NCI-H146 treated with DMSO at 0.1 percent for 48 hours (cell line): ENCODE results near the gene STARD5.

ENCODE experiments used
- DNase-seq: peaks from one replicate; lab custom pipeline; 2025; ENCODE audit not compliant: unreplicated experiment; lab: John Stamatoyannopoulos, UW

STARD5 gene

DNA sequence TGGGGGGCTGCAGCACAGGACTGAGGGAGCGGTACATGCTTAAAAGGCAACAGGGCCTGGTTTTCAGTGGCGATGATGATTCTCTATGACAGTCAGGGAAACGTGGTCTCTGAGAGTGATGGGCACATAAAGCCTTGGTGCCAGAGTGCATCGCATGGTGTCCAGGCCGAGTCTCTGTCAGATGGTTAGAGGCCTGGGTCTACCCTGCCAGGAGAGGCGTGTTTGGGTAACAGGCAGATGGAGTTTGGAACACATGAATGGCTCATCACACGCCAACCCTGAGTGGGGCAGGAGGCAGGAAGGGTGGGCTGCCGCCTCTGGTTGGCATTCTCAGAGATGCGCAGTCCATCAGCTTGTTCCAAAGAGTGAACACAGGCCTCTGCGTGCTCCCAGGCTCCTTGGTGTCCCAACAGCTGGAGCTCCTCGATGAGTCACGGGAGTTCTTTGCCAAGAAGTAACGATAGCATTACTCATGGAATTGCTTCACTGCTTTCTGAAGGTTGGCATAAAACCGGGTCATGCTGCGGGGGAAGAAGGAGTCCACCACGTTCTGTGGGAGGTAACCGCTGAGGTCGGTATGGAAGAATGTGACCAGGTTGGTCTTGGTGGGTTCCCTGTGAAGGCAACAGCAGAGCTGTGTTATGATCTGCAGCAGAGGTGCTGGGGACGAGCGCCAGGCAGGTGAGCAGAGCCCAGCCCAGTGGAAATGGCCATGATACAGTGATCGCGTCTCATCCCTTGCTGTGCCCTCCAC lies 11.0 kb downstream of the STARD5 start:
- DNase-seq = no peak

DNA sequence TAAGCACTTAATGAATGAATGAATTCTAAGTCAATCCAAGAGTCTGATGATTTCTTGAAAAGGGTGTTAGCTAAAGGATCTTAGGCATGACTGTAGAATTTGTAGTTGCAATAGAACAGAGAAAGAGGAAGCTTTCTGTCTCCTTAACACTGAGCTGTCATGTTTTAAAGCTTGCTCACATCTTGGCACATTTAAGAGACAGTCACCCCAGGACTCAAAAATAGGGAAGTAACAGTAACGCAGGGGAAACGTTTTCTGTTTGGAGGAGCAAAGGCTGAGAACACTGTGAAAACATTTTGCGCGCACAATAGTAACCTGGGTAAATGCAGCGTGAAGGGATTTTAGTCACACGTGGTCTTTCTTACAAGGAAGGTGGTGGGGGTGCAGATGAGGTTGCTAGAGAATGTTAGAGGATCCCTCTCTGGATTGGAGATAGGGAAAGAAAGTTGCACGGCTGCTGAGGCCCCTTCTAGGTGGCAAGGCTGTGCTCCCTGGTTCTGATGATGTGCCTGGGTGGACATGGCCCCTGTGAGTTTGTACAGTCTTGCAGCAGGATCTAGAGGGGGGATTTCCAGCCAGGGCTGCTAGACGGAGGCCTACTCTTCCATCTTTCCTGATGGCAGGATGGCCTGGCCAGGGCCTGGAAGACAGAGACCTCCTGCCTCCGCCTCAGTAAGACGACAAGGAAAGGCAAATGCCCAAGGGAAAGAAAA lies 12.0 kb downstream of the STARD5 start:
- DNase-seq = no peak

DNA sequence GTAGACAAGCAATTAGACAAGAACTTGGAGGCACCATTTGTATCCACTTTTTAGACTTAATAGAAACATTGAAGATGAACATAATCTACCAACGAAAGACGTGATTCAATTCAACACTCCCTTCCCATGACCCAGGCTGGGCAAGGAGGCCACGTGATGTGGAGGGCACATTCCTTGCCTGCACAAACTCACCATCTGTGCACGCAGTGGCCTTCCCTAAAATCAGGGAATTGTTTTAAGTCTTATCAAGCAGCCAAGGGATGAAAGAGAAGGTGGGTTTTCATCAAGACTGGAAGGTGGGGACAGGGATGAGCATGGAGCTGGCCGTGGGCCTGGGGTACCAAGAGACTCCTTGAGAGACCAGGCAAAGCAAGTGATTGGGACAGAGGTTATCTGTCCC lies 13.5 kb downstream of the STARD5 start:
- DNase-seq = no peak

DNA sequence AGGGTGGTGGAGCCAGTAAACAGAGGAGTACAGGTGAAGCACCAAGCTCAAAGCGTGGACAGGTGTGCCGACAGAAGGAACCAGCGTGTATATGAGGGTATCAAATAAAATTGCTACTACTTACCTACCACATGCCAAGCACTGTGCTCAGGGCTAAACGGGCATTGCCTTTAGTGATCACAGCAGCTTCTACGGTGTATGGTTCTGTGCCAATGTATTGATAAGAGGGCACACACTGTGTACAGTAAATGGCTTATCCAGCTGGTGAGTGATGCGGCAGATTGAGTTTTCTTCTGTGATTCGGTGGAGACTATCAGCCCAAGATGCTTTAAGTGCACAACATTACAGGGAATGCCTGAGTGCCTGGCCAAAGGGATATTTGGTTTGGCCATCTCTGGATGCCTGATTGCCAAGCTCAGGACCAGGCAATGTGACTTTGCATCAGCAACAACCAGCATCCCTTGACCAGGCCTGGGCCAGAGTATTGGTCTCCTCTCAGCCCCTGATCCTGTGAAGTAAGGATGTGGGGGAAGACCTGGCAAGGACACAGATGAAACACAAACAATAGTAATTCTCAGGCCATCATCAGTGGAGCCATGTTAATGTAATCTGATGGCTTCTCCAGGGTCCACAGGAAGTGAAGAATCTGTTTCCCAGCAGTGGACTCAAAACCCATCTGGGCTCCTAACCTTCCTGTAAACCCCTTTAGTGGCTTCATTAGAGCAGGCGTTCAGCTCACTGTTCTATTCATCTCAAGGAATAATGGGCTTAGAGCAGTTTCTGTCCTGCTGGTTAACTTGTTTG lies 14.1 kb downstream of the STARD5 start:
- no peak for DNase-seq

DNA sequence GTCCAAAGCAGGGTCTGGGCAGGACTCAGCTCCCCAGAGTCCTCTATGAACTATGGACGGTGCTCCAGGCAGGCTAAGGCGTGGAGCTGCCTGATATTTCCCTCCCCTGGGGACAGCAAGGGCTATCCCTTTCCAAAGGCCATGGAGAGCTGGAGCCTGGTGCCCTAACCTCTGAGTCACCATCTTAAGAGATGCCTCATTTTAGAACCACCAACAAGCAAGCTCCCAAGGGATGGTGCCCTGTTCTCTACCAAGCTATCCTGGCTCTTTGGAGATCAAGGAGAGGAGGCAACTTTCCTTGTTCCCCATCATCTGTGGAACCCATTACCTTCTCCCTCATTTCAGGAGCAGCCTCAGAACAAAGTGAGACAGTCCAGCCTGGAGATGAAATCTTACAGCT lies 15.7 kb downstream of the STARD5 start:
- no peak for DNase-seq

DNA sequence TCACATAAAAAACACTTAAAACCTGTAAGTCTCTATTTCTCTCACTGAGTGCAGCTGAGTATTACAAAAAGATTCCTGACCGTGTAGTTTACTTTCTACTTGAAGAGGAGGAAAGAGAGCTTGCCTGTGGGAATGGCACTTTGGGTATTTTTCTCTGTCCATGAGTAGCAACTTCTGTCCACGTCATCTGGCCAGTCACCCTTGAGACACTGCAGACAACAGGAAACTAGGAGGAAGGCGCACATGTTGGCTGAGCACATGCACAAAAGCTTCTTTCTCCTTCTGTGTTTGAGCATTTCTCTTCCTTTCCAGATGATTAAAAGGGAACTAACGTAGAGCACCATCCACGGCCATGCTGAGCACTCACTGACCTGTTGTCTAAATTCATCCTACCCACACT lies 19.7 kb downstream of the STARD5 start:
- DNase-seq = no peak

DNA sequence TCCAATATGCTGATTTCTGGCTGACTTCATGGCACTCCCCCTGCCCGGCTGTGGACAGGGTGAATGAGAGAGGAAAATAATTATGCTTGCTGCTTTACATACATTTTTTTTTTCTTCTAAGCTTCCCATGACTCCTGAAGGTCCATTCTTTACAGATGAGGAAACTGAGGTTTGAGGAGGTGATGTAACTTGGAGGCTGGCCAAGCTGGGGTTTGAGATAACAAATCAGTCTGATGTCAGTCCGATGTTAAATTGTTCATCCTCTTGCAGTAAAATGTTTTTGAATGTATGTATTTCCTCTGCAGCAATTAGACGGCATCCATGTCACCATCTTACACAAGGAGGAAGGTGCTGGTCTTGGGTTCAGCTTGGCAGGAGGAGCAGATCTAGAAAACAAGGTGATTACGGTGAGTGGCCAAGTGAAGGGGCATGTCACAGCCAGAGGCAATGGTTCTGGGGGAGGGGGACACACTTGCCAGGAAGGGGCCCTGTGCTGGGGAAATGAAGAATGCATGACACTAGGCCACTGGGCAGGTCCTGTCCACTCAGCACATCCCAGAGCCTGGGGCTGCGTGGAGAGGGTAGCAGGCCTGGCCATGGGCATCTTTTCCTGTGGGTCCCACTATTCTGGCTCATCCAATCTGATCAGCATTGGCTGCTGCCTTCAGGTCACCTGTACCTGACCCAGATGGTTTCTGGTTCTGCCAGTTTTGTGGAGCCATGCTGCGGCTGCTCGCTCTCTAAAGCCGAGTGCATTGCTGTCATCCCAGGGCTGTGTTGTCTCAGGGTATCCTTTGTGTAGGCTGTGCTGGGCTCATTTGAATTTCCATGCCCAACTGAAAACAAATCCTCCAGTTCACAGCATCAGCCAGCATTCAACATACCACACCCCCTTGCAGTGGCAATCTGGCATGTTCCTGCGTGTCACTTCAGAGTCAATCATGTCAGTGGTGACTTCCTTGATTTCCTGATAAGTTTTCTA lies 20.4 kb downstream of the STARD5 start:
- no peak for DNase-seq

DNA sequence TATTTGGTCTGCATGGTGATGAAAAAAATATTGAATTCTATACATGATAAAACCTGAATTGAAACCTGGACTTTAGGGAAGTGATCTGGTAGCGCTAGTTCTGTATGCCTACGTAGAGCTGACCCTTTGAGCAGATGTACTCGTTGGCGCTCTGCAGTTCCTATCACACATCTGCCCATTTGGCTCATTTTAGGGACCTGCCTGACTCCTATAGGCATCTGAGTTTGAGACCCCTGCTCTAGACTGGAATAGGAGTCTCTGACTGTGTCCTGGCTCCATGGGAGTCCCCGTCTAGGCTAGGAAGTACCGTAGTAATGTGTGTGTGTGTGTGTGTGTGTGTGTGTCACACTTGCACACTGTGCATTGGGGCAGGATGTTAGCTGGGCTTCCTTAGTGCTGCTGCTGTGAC lies 21.2 kb downstream of the STARD5 start:
- no peak for DNase-seq

DNA sequence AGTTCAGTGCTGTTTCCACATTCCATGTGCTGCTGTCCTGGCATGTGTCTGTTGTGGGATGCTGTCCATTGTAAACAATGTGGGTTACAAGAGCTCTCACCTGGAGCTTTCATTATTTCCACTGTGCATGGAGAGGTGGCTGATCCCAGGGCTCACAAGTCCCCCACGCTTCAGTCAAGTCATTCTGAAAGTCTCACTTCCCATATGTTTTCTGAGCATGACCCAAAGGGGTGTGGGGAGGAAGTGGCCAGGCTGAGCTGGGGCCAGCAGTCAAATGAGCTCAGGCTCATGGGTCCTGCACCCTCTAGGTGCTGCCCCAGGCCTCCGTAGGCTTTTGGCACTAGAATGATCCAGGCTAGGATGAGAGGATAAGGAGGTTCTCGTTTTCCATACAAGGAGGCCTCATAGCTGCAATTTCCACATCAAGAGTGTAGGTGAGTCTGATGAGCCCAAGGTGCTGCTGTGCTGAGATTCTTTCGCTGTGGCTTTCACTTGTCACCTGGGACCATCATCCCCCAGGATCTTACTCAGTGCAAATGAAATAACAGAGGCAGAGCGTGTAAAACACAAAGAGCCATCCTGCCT lies 22.0 kb downstream of the STARD5 start:
- no peak for DNase-seq

DNA sequence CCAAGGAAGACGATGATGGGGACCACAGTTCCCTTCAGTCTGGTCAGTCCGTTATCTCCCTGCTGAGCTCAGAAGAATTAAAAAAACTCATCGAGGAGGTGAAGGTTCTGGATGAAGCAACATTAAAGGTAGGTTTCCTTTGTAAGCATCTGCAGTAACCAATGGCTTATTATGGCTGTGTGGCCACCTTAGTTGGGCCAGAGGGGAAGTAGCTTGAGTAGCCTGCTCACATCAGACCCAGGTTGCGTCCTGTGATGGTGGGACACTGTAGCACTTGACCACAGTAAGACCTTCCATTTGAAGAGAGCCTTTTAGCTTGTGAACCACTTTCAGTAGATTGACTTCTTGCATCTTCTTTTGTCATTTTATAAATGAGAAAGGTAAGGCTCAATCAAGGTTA lies 22.6 kb downstream of the STARD5 start:
- DNase-seq = no peak

DNA sequence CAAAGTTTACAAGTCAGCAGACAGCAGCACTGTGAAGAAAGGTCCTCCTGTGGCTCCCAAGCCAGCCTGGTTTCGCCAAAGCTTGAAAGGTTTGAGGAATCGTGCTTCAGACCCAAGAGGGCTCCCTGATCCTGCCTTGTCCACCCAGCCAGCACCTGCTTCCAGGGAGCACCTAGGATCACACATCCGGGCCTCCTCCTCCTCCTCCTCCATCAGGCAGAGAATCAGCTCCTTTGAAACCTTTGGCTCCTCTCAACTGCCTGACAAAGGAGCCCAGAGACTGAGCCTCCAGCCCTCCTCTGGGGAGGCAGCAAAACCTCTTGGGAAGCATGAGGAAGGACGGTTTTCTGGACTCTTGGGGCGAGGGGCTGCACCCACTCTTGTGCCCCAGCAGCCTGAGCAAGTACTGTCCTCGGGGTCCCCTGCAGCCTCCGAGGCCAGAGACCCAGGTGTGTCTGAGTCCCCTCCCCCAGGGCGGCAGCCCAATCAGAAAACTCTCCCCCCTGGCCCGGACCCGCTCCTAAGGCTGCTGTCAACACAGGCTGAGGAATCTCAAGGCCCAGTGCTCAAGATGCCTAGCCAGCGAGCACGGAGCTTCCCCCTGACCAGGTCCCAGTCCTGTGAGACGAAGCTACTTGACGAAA lies 24.2 kb downstream of the STARD5 start:
- DNase-seq = no peak

DNA sequence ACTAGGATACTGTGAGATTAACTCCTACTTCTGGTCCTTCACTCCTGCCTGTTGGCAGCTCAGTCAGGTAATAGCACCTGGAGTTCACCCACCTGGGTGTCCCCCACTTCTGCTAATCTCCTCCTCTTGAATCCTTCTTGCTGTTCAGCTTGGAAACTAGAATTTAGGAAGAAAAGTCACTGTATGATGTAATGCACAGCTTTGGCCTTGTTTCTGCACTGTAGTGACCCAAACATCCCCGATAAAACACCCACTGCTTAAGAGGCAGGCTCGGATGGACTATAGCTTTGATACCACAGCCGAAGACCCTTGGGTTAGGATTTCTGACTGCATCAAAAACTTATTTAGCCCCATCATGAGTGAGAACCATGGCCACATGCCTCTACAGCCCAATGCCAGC lies 24.8 kb downstream of the STARD5 start:
- DNase-seq = no peak

DNA sequence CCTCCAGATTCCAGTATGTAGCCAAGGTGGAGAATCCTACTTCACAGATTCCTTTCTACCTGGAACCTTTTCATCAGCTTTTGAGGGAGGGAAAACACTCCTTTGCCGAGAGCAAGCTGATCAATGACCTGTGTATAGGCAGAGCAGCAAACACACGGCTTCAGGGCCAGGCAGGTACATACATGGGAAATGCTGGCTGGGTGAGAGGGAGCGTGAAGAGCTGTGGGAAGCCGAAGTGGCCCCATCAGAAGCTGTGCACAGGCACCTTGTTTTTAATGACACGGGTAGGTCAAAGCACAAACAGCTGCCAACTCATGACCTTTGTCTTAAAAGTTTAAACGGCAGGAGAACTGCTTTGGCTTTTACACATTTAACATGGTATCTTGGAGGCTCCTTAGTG lies 25.3 kb downstream of the STARD5 start:
- no peak for DNase-seq

DNA sequence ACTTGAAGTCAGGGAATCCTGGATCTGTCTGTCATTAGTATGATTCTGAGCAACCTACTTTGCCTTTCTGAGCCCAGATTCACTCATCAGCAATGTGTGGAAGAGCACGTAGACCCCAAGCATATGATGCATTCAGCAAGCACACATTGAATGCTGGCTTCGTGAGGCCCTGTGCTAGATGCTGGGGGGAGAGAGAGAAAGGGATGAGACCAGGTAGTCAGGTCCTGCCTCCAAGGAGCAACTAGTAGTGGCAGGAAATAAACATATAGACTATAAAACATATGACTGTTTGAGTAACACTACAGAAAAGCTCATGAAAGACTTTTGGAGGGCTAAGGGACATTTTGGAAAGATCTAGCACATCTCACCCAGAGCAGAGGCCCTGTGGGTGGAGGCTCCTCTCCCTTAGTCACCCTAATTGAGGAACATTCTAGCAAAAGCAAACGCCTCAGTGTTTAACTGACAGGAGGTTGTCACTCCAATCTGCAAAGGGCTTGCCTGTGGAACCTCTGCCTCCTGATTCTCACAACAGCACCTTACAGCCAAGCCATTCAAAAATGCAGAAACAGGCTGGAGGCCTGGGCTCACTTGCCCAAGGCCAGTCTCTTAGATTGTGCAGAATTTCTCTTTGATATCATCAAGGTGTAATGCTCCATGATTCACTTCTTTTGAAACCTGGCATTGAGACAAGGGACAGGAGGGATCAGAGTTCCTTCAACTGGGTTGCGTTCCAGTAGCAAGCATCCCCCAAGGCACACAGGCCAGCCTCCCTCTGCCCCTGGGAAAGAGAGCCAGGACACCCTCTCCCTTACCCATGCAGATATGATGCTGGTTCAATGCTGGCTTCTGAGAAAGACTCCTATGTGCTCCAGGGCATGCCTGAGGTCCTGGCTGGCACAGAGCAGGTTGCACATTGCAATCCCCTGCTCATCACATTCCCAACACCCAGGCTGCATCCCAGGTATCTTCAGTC lies 26.1 kb downstream of the STARD5 start:
- DNase-seq = no peak

DNA sequence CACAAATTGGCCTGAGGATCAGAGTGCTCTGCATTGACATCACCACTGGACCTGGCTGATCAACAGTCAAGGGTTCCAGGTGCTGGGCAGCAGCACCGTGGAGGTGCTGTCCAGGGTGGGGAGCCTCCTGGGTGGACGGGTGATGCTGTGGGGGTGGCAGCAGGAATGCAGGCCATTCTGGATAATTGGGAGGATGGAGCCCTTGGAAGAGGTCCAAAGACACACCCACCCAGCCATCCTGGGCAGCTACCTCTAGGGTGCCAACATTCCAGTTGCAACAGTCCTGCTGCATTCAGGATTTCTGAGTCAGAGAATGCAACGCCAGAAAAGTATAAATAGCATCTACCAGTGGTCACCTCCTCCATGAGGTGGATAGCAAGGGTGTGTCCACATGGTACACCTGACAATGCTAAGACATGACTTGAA lies 26.8 kb downstream of the STARD5 start:
- DNase-seq = no peak

DNA sequence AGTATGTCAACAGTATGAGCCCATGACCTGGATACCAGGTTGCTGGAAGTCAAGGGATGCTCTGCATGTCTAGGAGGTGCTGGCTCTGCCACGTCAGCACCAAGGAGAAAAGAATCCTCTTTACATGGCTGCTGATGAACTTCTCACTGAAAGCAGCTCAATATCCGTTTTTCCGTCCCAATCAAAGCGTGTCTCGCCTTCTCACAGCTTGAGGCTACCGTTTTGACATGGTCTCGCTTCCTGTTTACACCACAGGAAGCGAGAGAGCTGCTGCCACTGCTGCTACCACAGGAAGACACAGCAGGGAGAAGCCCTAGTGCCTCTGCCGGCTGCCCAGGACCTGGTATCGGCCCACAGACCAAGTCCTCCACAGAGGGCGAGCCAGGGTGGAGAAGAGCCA lies 27.3 kb downstream of the STARD5 start:
- DNase-seq = peak; percentile 1

DNA sequence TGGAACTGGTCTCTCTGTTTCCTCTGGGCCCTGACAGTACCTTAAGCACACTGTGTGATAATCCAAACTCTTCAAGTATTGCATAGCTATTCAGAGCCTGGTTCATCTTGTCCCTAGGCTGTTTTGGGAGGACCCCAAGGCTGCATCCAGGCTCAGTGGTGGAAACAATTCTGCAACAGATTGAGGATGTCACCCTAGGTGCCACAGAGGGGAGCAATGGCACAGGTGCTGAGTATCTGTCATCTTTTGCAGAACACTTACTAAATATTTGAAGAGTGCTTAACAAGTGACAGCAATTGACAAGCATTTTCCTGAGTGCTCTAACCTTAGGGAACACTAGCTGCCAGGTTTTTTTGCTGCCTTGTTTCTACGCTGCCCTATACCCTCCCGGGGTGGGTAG lies 27.8 kb downstream of the STARD5 start:
- no peak for DNase-seq

DNA sequence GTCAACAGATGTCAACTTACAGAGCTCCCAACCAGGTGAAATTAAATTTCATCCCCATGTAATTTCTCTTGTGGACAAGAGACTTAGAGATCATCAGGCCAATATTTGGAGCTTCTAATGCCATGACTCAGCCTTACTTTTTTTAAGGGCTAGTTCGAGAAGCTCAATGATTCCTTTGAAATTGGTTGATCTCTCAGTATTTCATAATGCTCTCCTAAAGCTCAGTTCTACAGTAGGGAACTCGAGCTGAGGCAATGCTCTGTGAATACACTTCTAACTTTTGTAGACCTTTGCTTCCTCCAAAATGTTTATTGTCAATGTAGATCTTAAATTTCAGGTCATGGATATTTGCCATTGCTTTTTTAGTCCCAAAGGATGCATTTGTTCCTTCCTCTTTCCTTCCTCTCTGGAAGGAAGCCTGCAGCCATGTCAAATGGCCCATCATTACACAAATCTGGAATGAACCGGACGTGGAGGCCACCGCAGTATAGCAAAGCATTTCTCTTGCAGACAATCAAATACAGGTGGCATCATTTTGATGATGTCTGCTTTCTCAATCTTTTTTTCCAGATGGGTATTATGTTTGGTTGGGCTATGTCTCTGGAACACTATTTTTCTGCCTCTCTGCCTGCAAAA lies 28.3 kb downstream of the STARD5 start:
- DNase-seq = no peak
